Stimulated activated CD4-positive, alpha-beta T cell treated with anti-CD3 and anti-CD28 coated beads, Interleukin-1b, Interleukin-23, amount 100 ng/mL, for 24 hours (primary cell): Measurements from ENCODE around the gene SETD1A.

Source experiments
- DNase-seq, 4 experiments: peaks; one replicate each; pipeline ENCODE4 v3.0.0-alpha.2; 2020; ENCODE audit warnings: low read depth in 4 of 4, low spot score in 1 of 4

Gene SETD1A

GRCh38 chr16:30953111-30953510 is 4.4 kb upstream of the SETD1A start:
- DNase-seq = no peak

- DNase-seq = peak in 3 of 4 experiments; percentile 34 to 63 (median 41)
These were observed 3.9 kb upstream of the SETD1A start for GRCh38 chr16:30953511-30954124.

- no peak for DNase-seq
These were observed 2.6 kb upstream of the SETD1A start for GRCh38 chr16:30954993-30955392.

- peak; percentile 83 to 93 (median 90) for DNase-seq
These were observed 726 bp upstream of the SETD1A start for GRCh38 chr16:30956601-30957455.

- DNase-seq = no peak
These were observed 873 bp downstream of the SETD1A start for GRCh38 chr16:30958175-30959079.

GRCh38 chr16:30961384-30961783 is 3.8 kb downstream of the SETD1A start:
- DNase-seq = no peak

- DNase-seq = no peak
These were observed 6.5 kb downstream of the SETD1A start for GRCh38 chr16:30963925-30964511.

- DNase-seq = no peak
These were observed 7.1 kb downstream of the SETD1A start for GRCh38 chr16:30964574-30965226.

GRCh38 chr16:30965436-30965835 is 7.9 kb downstream of the SETD1A start:
- no peak for DNase-seq

GRCh38 chr16:30966033-30966619 is 8.6 kb downstream of the SETD1A start:
- no peak for DNase-seq

GRCh38 chr16:30967795-30968194 is 10.2 kb downstream of the SETD1A start:
- DNase-seq = no peak

- DNase-seq = no peak
These were observed 11.8 kb downstream of the SETD1A start for GRCh38 chr16:30969246-30969842.

GRCh38 chr16:30971298-30971697 is 13.7 kb downstream of the SETD1A start:
- no peak for DNase-seq

- DNase-seq = no peak
These were observed 15.3 kb downstream of the SETD1A start for GRCh38 chr16:30972872-30973271.

- DNase-seq = no peak
These were observed 16.8 kb downstream of the SETD1A start for GRCh38 chr16:30974348-30974747.

GRCh38 chr16:30976486-30976885 is 18.9 kb downstream of the SETD1A start:
- DNase-seq = no peak

GRCh38 chr16:30977502-30977901 is 19.9 kb downstream of the SETD1A start:
- DNase-seq = no peak

GRCh38 chr16:30979170-30980022 is 21.8 kb downstream of the SETD1A start:
- DNase-seq = no peak

- DNase-seq = no peak
These were observed 22.4 kb downstream of the SETD1A start for GRCh38 chr16:30980023-30980371.
